Uterus (tissue), 2 donors: Measurements from ENCODE around the gene CIAO3.

Experiments
- CTCF ChIP-seq, 4 experiments: fragments of 200-600 bp in 2 of 4; fragments of 450-650 bp in 2 of 4; sonication (generic) in 2 of 4; IDR thresholded peaks; one replicate each; pipeline ENCODE4 v1.5.1; 2016 to 2019; ENCODE audit warnings: antibody characterized with exemption in 4 of 4, mild to moderate bottlenecking in 2 of 4, moderate library complexity in 1 of 4
- POLR2A ChIP-seq, 2 donors: fragments of 450-650 bp; IDR thresholded peaks; one replicate each; pipeline ENCODE4 v1.6.1; 2016; ENCODE audit warnings: antibody characterized with exemption in 2 of 2, mild to moderate bottlenecking in 1 of 2, moderate library complexity in 1 of 2

- no peak for TF ChIP-seq CTCF (IDR thresholded peaks at IDR 0.05)
- no peak for TF ChIP-seq POLR2A (IDR thresholded peaks at IDR 0.05)
These were observed 46.6 kb upstream of the CIAO3 start for GRCh38 chr16:787321-787966.
